H1 (cell line): ENCODE results near the gene FRMD3. TPM values are rescaled to one million over a fixed set of nuclear protein-coding genes. Genes with fewer than 3 reads are reported as not detected.

ENCODE experiments used
- CTCF ChIA-PET: fragments of 300-600 bp; sonication (Branson Sonifier 250); formaldehyde crosslinking; loops from one replicate; lab custom pipeline; 2021; ENCODE audit not compliant: partially characterized antibody; lab: Charles Lee
- POLR2A ChIA-PET: fragments of 300-600 bp; sonication (Branson Sonifier 250); formaldehyde crosslinking; loops from one replicate; lab custom pipeline; 2021; ENCODE audit warnings: inconsistent platforms; ENCODE audit not compliant: partially characterized antibody; lab: Charles Lee
- DNase-seq, 2 experiments: peaks; one replicate each; pipeline versions ENCODE4 v3.0.0 to v3.0.0-alpha.2; 2010 to 2022; ENCODE audit warnings: low spot score in 2 of 2, low read depth in 1 of 2, mixed read lengths in 1 of 2
- FAIRE-seq: peaks from 2 replicates; lab custom pipeline; 2011; peaks lifted over from hg19 to GRCh38; lab: Jason Lieb, UNC
- H2AFZ ChIP-seq: 2 replicates; pipeline ENCODE4 v1.8.1; 2012; ENCODE audit warnings: low read length, inconsistent platforms
- H2AK5ac ChIP-seq: 2 replicates; pipeline ENCODE4 v1.6.1; 2013; ENCODE audit warnings: low read depth, low read length
- H2BK120ac ChIP-seq: replicated peaks from 2 replicates; pipeline ENCODE3; 2013; ENCODE audit warnings: low read depth, low read length, inconsistent platforms
- H2BK12ac ChIP-seq: 2 replicates; pipeline ENCODE4 v1.6.1; 2013; ENCODE audit warnings: low read depth, low read length
- H2BK15ac ChIP-seq: 2 replicates; pipeline ENCODE4 v1.6.1; 2013; ENCODE audit warnings: low read length
- H2BK20ac ChIP-seq: 2 replicates; pipeline ENCODE4 v1.6.1; 2013; ENCODE audit warnings: low read length
- H2BK5ac ChIP-seq: 2 replicates; pipeline ENCODE4 v1.6.1; 2013; ENCODE audit warnings: low read depth, low read length
- H3K14ac ChIP-seq: 2 replicates; pipeline ENCODE4 v1.6.1; 2013; ENCODE audit warnings: inconsistent platforms; ENCODE audit not compliant: insufficient read length
- H3K18ac ChIP-seq: 2 replicates; pipeline ENCODE4 v1.6.1; 2013; ENCODE audit warnings: low read length; ENCODE audit errors: extremely low read depth
- H3K23ac ChIP-seq: 2 replicates; pipeline ENCODE4 v1.6.1; 2013; ENCODE audit warnings: inconsistent platforms; ENCODE audit not compliant: insufficient read length
- H3K23me2 ChIP-seq: 2 replicates; pipeline ENCODE4 v1.6.1; 2013; ENCODE audit warnings: low read depth, low read length
- H3K27ac ChIP-seq: 2 replicates; pipeline ENCODE4 v1.6.1; 2011; ENCODE audit warnings: low read depth, low read length, inconsistent platforms
- H3K27me3 ChIP-seq, 4 experiments: replicated peaks in 1 of 4; 1 replicate in 1 of 4; 2 replicates in 3 of 4; pipeline versions ENCODE4 v1.6.1 to v1.8.1; 2011 to 2013; ENCODE audit warnings: low read length in 3 of 4, mild to moderate bottlenecking in 3 of 4, inconsistent platforms in 2 of 4, mixed read lengths in 2 of 4, moderate library complexity in 1 of 4; ENCODE audit not compliant: control insufficient read depth in 3 of 4, insufficient read depth in 3 of 4; ENCODE audit errors: extremely low read depth in 1 of 4
- H3K36me3 ChIP-seq, 4 experiments: 2 replicates each; pipeline versions ENCODE4 v1.6.1 to v1.8.1; 2011 to 2013; ENCODE audit warnings: mild to moderate bottlenecking in 4 of 4, low read length in 3 of 4, moderate library complexity in 2 of 4, control low read depth in 1 of 4, inconsistent platforms in 1 of 4; ENCODE audit not compliant: insufficient read depth in 4 of 4, control insufficient read depth in 2 of 4
- H3K4ac ChIP-seq: replicated peaks from 2 replicates; pipeline ENCODE3; 2013; ENCODE audit warnings: low read length, low read depth, mixed read lengths, inconsistent platforms; ENCODE audit not compliant: insufficient read length
- H3K4me1 ChIP-seq, 4 experiments: replicated peaks in 1 of 4; 1 replicate in 1 of 4; 2 replicates in 3 of 4; pipeline versions ENCODE4 v1.6.1 to v1.8.1; 2011 to 2013; ENCODE audit warnings: low read length in 3 of 4, inconsistent platforms in 2 of 4, mixed read lengths in 1 of 4; ENCODE audit not compliant: insufficient read depth in 4 of 4, control insufficient read depth in 3 of 4
- H3K4me2 ChIP-seq, 2 experiments: 2 replicates each; pipeline versions ENCODE4 v1.6.1 to v1.8.1; 2011 to 2013; ENCODE audit warnings: low read depth in 2 of 2, low read length in 2 of 2, control low read depth in 1 of 2, inconsistent platforms in 1 of 2, mild to moderate bottlenecking in 1 of 2; ENCODE audit not compliant: insufficient read depth in 1 of 2
- H3K4me3 ChIP-seq, 4 experiments: fragments of 200-600, 300-600 bp in 1 of 4; sonication (generic), shearing (Covaris generic), sonication (Bioruptor Twin) in 1 of 4; 2 replicates each; pipeline versions ENCODE4 v1.5.1 to v1.8.1; 2011 to 2016; ENCODE audit warnings: low read length in 4 of 4, low read depth in 3 of 4, control low read depth in 2 of 4, inconsistent platforms in 2 of 4, mild to moderate bottlenecking in 2 of 4, mixed read lengths in 1 of 4, moderate library complexity in 1 of 4; ENCODE audit not compliant: insufficient read depth in 2 of 4; ENCODE audit errors: extremely low read depth in 1 of 4
- H3K56ac ChIP-seq: replicated peaks from 2 replicates; pipeline ENCODE3; 2013; ENCODE audit warnings: low read depth, mild to moderate bottlenecking, mixed read lengths, low read length, inconsistent platforms; ENCODE audit not compliant: insufficient read length
- H3K79me1 ChIP-seq: 2 replicates; pipeline ENCODE4 v1.6.1; 2013; ENCODE audit warnings: low read depth, low read length, control low read depth
- H3K79me2 ChIP-seq, 2 experiments: 2 replicates each; pipeline versions ENCODE4 v1.6.1 to v1.8.1; 2012 to 2013; ENCODE audit warnings: low read length in 2 of 2, mild to moderate bottlenecking in 2 of 2, inconsistent platforms in 1 of 2; ENCODE audit not compliant: insufficient read depth in 2 of 2, control insufficient read depth in 1 of 2
- H3K9ac ChIP-seq, 4 experiments: replicated peaks in 1 of 4; 1 replicate in 1 of 4; 2 replicates in 3 of 4; pipeline versions ENCODE4 v1.6.1 to v1.8.1; 2011 to 2013; ENCODE audit warnings: low read depth in 3 of 4, low read length in 3 of 4, control low read depth in 2 of 4, mild to moderate bottlenecking in 2 of 4, moderate library complexity in 2 of 4, inconsistent platforms in 1 of 4; ENCODE audit errors: extremely low read depth in 1 of 4
- H3K9me3 ChIP-seq, 2 experiments: 2 replicates each; pipeline versions ENCODE4 v1.6.1 to v1.8.1; 2012 to 2013; ENCODE audit warnings: mild to moderate bottlenecking in 2 of 2, moderate library complexity in 2 of 2, control low read depth in 1 of 2, inconsistent platforms in 1 of 2, low read depth in 1 of 2, low read length in 1 of 2, mixed read lengths in 1 of 2; ENCODE audit not compliant: insufficient read depth in 2 of 2
- H4K20me1 ChIP-seq, 2 experiments: replicated peaks in 1 of 2; 2 replicates each; pipeline versions ENCODE3 to v1.8.1; 2011 to 2013; ENCODE audit warnings: inconsistent platforms in 2 of 2, low read length in 2 of 2, mild to moderate bottlenecking in 1 of 2; ENCODE audit not compliant: insufficient read depth in 2 of 2, control insufficient read depth in 1 of 2
- H4K5ac ChIP-seq: 2 replicates; pipeline ENCODE4 v1.6.1; 2013; ENCODE audit warnings: low read length, low read depth, mixed read lengths, inconsistent platforms; ENCODE audit not compliant: insufficient read length
- H4K8ac ChIP-seq: 2 replicates; pipeline ENCODE4 v1.8.0; 2013; ENCODE audit warnings: mild to moderate bottlenecking, moderate library complexity, low read length, inconsistent platforms; ENCODE audit not compliant: insufficient read depth; ENCODE audit errors: extremely low read depth
- H4K91ac ChIP-seq: replicated peaks from 2 replicates; pipeline ENCODE3; 2013; ENCODE audit warnings: low read length, mixed read lengths, inconsistent platforms; ENCODE audit not compliant: insufficient read length
- BACH1 ChIP-seq: IDR thresholded peaks from 2 replicates; pipeline ENCODE4 v1.6.1; 2012; ENCODE audit warnings: low read length, improper control_type of control experiment
- HDAC6 ChIP-seq: IDR thresholded peaks from one replicate; pipeline ENCODE4 v1.7.1; 2012; ENCODE audit warnings: low read depth, mild to moderate bottlenecking, inconsistent platforms, low read length, moderate library complexity
- KDM1A ChIP-seq: fragments of 200-600, 300-600 bp; sonication (generic); IDR thresholded peaks from 2 replicates; pipeline ENCODE4 v1.7.1; 2016; ENCODE audit warnings: mild to moderate bottlenecking, low read length, borderline replicate concordance
- SUZ12 ChIP-seq: fragments of 200-600 bp; sonication (generic); IDR thresholded peaks from 2 replicates; pipeline ENCODE4 v1.6.1; 2012; ENCODE audit warnings: mild to moderate bottlenecking, inconsistent platforms, low read length, moderate library complexity, mixed read lengths
- WGBS, 2 experiments: shearing (Covaris generic) in 1 of 2; methylation state at CpG; one replicate each; pipeline versions ENCODE4 v1.1.6 to v1.1.7; 2013 to 2015; ENCODE audit warnings: low lambda C conversion rate in 2 of 2, mixed read lengths in 2 of 2, inconsistent platforms in 1 of 2, low coverage in 1 of 2, missing lambda C conversion rate in 1 of 2; ENCODE audit not compliant: insufficient replicate concordance in 2 of 2, insufficient coverage in 1 of 2, insufficient read length in 1 of 2; ENCODE audit errors: extremely low coverage in 1 of 2, missing lambda C conversion rate in 1 of 2; 5-methylcytosine and 5-hydroxymethylcytosine counted together
- polyA plus RNA-seq, 7 experiments: library from polyadenylated mRNA; depleted of rRNA in 3 of 7; stranded (reverse) in 5 of 7; unstranded in 2 of 7; fragments of >200 nt in 5 of 7; fragments of 200-250 nt in 2 of 7; gene quantifications; 1 replicate in 5 of 7; 2 replicates in 1 of 7; 4 replicates in 1 of 7; pipeline versions ENCODE4 v1.2.1 to v1.2.3, GENCODE V29; 2011 to 2013; ENCODE audit warnings: missing spikeins in 2 of 7, mixed read lengths in 2 of 7
- total RNA-seq: library from RNA; stranded (reverse); fragmentation: NEBNext Ultra II Directional; extraction: Animal tissue kit (Norgen Biotek cat#: 25700); gene quantifications from 2 replicates; pipeline ENCODE4 v1.2.1, GENCODE V29; 2021

The FRMD3 gene
- total and polyA plus RNA-seq, 2 of the 8 experiments (the other 6 are each of a cell fraction or from before 2014, with no cell fraction given) = 0.15 to 1.4 TPM

DNA sequence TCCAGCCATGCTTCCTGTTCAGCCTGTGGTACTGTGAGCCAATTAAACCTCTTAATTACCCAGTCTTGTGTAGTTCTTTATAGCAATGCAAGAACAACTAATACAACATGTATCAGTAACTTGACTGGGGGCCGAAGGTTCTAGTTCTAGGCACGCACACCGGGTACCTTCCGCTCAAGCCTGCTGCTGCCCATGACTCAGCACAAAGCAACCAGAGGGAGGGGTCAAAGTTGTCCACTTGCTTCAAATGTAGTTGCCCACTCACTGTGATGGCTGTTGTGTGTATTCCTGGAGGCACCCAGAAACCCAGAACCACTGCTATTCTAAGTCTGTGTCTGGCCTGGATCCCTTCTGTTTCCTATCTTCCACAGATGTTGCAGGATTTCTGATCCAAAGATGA is 222.6 kb downstream of the FRMD3 start:
- Histone ChIP-seq H2BK15ac (no peak overlapping the region), H3K27me3 (no peaks in the 10 kb centered on the region), H3K4ac (no peak overlapping the region), H3K4me2 (no peak overlapping the region), H3K9ac (no peak overlapping the region), H3K9me3 (no peaks in the 10 kb centered on the region), H4K91ac (no peak overlapping the region), H3K23ac (no peak overlapping the region), H2AFZ (no peak overlapping the region), H4K20me1 (no peaks in the 10 kb centered on the region), H3K23me2 (no peaks in the 10 kb centered on the region), H2BK5ac (no peak overlapping the region), H3K79me2 (no peaks in the 10 kb centered on the region), H3K36me3 (no peaks in the 10 kb centered on the region), H3K79me1 (no peaks in the 10 kb centered on the region), H3K14ac (no peak overlapping the region), H3K56ac (no peak overlapping the region), H4K5ac (no peak overlapping the region), H2BK120ac (no peak overlapping the region), H4K8ac (no peak overlapping the region), H2BK12ac (no peak overlapping the region), H3K4me1 (no peaks in the 10 kb centered on the region), H3K18ac (no peak overlapping the region), H2BK20ac (no peak overlapping the region), H2AK5ac (no peak overlapping the region), H3K4me3 (no peak overlapping the region), H3K27ac (no peak overlapping the region)
- ChIA-PET CTCF (no interaction called here), POLR2A (no interaction called here)
- no peak for DNase-seq
- FAIRE-seq = no peak
- WGBS, 2 experiments = 95% methylated on average over 4 of the region's 4 CpGs; no CpG with 5 or more reads in 1 of the 2 experiments
- peak; percentile 60; the same call in 1 of the 2 replicates for TF ChIP-seq BACH1
- no peak for TF ChIP-seq SUZ12
- TF ChIP-seq KDM1A = no peak
- no peak for TF ChIP-seq HDAC6
